A549 (cell line): ENCODE results near the gene ZNF652. TPM values are rescaled to one million over a fixed set of nuclear protein-coding genes. Genes with fewer than 3 reads are reported as not detected.

Experiments
- ATAC-seq, 2 experiments: fragments of 200-7000 bp in 1 of 2; fragments of >200 bp in 1 of 2; cut with Nextera tagmentation in 1 of 2; cut with Tn5 transposase in 1 of 2; 3 replicates each; pipeline versions ENCODE4 v1.8.0 to v1.9.1; 2018 to 2020; ENCODE audit warnings: mild to moderate bottlenecking in 1 of 2, moderate library complexity in 1 of 2
- CTCF ChIA-PET: fragments of 300-600 bp; sonication (Branson Sonifier 250); formaldehyde crosslinking; extraction: SDS; loops from one replicate; lab custom pipeline; 2021; ENCODE audit warnings: antibody characterized with exemption, inconsistent platforms; lab: Yijun Ruan, JAX
- POLR2A ChIA-PET: fragments of 350-600 bp; formaldehyde crosslinking; extraction: SDS; loops from one replicate; lab custom pipeline; 2021; ENCODE audit warnings: antibody characterized with exemption, inconsistent platforms; lab: Yijun Ruan, JAX
- DNase-seq, 2 experiments: peaks; one replicate each; pipeline versions ENCODE4 v3.0.0 to v3.0.0-alpha.2; 2011 to 2016; ENCODE audit warnings: low read depth in 1 of 2, low spot score in 1 of 2
- FAIRE-seq: peaks from 2 replicates; lab custom pipeline; 2011; peaks lifted over from hg19 to GRCh38; lab: Jason Lieb, UNC
- H3K27ac ChIP-seq, 2 experiments: fragments of >200 bp; sonication (Bioruptor Twin); formaldehyde crosslinking; 3 replicates each; pipeline ENCODE4 v1.5.1; 2016 to 2017
- H3K4me1 ChIP-seq: fragments of >200 bp; sonication (Bioruptor Twin); formaldehyde crosslinking; 3 replicates; pipeline ENCODE4 v1.6.1; 2016
- H3K4me2 ChIP-seq: fragments of >200 bp; sonication (Bioruptor Twin); formaldehyde crosslinking; 3 replicates; pipeline ENCODE4 v1.6.1; 2016
- H3K4me3 ChIP-seq: fragments of >200 bp; sonication (Bioruptor Twin); formaldehyde crosslinking; 3 replicates; pipeline ENCODE4 v1.5.1; 2016
- H3K9me3 ChIP-seq: fragments of >200 bp; sonication (Bioruptor Twin); formaldehyde crosslinking; 3 replicates; pipeline ENCODE4 v1.6.1; 2016
- EHF ChIP-seq: fragments of 250-450 bp; sonication (Bioruptor Pico); IDR thresholded peaks from 2 replicates; pipeline ENCODE4 v1.5.0; 2020; ENCODE audit warnings: mild to moderate bottlenecking
- ESRRA ChIP-seq: fragments of 150-350 bp; IDR thresholded peaks from 2 replicates; pipeline ENCODE4 v1.6.1; 2014; ENCODE audit warnings: mild to moderate bottlenecking, low read length, borderline replicate concordance
- FOXS1 ChIP-seq: fragments of 250-450 bp; sonication (Bioruptor Pico); IDR thresholded peaks from 2 replicates; pipeline ENCODE4 v1.5.0; 2020; ENCODE audit warnings: mild to moderate bottlenecking, moderate library complexity
- HEYL ChIP-seq: fragments of 250-450 bp; sonication (Bioruptor Pico); IDR thresholded peaks from 2 replicates; pipeline ENCODE4 v1.8.0; 2021; ENCODE audit warnings: mild to moderate bottlenecking, moderate library complexity
- HOXB13 ChIP-seq: fragments of 250-450 bp; sonication (Bioruptor Pico); IDR thresholded peaks from 2 replicates; pipeline ENCODE4 v1.5.0; 2020; ENCODE audit warnings: low read depth, mild to moderate bottlenecking, moderate library complexity
- JUN ChIP-seq, 2 experiments: fragments of >200 bp; sonication (Bioruptor Twin); formaldehyde crosslinking; IDR thresholded peaks; 2 replicates in 1 of 2; 3 replicates in 1 of 2; pipeline ENCODE4 v1.6.1; 2016 to 2017
- KDM1A ChIP-seq: fragments of 200-600 bp; sonication (generic); IDR thresholded peaks from 2 replicates; pipeline ENCODE4 v1.6.1; 2016; ENCODE audit warnings: low read depth, mild to moderate bottlenecking
- MAFK ChIP-seq: fragments of 450-650 bp; IDR thresholded peaks from 2 replicates; pipeline ENCODE4 v1.6.1; 2014; ENCODE audit not compliant: partially characterized antibody
- MAZ ChIP-seq: fragments of 150-350 bp; IDR thresholded peaks from 2 replicates; pipeline ENCODE4 v1.6.1; 2014; ENCODE audit warnings: antibody characterized with exemption, low read depth, low read length, borderline replicate concordance
- NFE2L2 ChIP-seq: fragments of 150-350 bp; conservative IDR thresholded peaks from 2 replicates; pipeline ENCODE4 v1.6.1; 2014; ENCODE audit warnings: low read length
- NPAS2 ChIP-seq: fragments of 250-450 bp; sonication (Bioruptor Pico); IDR thresholded peaks from 2 replicates; pipeline ENCODE4 v1.8.0; 2022; ENCODE audit warnings: mild to moderate bottlenecking, moderate library complexity, borderline replicate concordance
- POLR2AphosphoS2 ChIP-seq: conservative IDR thresholded peaks from 2 replicates; pipeline ENCODE4 v1.6.1; 2012; ENCODE audit warnings: low read length, improper control_type of control experiment, inconsistent platforms
- RAD21 ChIP-seq, 2 experiments: fragments of >200 bp in 1 of 2; sonication (Bioruptor Twin) in 1 of 2; formaldehyde crosslinking in 1 of 2; IDR thresholded peaks in 1 of 2; conservative IDR thresholded peaks in 1 of 2; 2 replicates in 1 of 2; 3 replicates in 1 of 2; pipeline ENCODE4 v1.6.1; 2012 to 2018; ENCODE audit warnings: inconsistent platforms in 1 of 2
- RCOR1 ChIP-seq: fragments of 150-350 bp; IDR thresholded peaks from 2 replicates; pipeline ENCODE4 v1.6.1; 2014; ENCODE audit warnings: antibody characterized with exemption, low read length, low read depth
- WGBS: methylation state at CpG from one replicate; pipeline ENCODE4 v1.1.6; 2017; ENCODE audit errors: missing lambda C conversion rate; 5-methylcytosine and 5-hydroxymethylcytosine counted together
- polyA plus RNA-seq, 4 experiments: library from polyadenylated mRNA; depleted of rRNA in 3 of 4; stranded (reverse); fragments of >200 nt; fragmentation: RNase III in 1 of 4; extraction: RNeasy Plus Mini Kit Qiagen cat#74134 plus additional on column Dnase treatment in 1 of 4; gene quantifications; 2 replicates in 3 of 4; 3 replicates in 1 of 4; pipeline ENCODE4 v1.2.3, GENCODE V29; 2011 to 2017
- TF ChIP-seq, protein P1 (sequence below): IDR thresholded peaks from 2 replicates; pipeline ENCODE4 v1.6.1; 2012; ENCODE audit warnings: low read depth, borderline replicate concordance
- TF ChIP-seq, protein P2 (sequence below): fragments of 150-350 bp; IDR thresholded peaks from 2 replicates; pipeline ENCODE4 v1.6.1; 2014; ENCODE audit warnings: low read depth, mild to moderate bottlenecking, low read length

Gene ZNF652
- polyA plus RNA-seq, 2 of the 4 experiments (the other 2 are of a cell fraction): 5.7 to 14.8 TPM

DNA sequence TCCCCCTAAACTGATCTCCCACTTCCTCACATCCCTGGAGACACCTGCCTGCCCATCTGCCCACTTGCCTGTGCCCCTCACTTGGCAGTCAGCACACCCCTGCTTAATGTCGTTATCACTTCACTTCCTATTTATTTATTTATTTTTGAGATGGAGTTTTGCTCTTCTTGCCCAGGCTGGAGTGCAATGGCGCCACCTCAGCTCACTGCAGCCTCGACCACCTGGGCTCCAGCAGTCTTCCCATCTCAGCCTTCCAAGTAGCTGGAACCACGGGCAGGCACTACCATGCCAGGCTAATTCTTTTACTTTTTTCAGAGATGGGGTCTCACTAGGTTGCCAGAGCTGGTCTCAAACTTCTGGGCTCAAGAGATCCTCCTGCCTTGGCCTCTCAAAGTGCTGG lies 108.0 kb downstream of the ZNF652 start:
- FAIRE-seq (no peak), ATAC-seq (peak in 1 of 2 experiments; percentile 46; a peak in 3 of 6 replicates), DNase-seq (no peak)
- Histone ChIP-seq H3K4me3 (no peak overlapping the region), H3K27ac (no peak overlapping the region), H3K9me3 (no peaks in the 10 kb centered on the region), H3K4me2 (no peak overlapping the region), H3K4me1 (peaks cover 19% of the 10 kb centered on the region)
- CTCF ChIA-PET: interaction anchor here (0.6 to 2.5 kb wide), 6 partner anchors 11 to 276 kb away, joined by 3 to 15 read pairs (median 4); no protein-coding TSS in a partner anchor
- POLR2A ChIA-PET: no interaction called here
- 58% methylated on average over 4 of the region's 4 CpGs for WGBS
- TF ChIP-seq RAD21 (conservative IDR thresholded peaks at IDR 0.05 in 1 of 2, IDR thresholded peaks at IDR 0.05 in 1 of 2) (peak in 1 of 2 experiments; percentile 44; a peak in 2 of 5 replicates), MAZ (no peak)
- TF ChIP-seq, protein P1, sequence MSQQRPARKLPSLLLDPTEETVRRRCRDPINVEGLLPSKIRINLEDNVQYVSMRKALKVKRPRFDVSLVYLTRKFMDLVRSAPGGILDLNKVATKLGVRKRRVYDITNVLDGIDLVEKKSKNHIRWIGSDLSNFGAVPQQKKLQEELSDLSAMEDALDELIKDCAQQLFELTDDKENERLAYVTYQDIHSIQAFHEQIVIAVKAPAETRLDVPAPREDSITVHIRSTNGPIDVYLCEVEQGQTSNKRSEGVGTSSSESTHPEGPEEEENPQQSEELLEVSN: no peak
- TF ChIP-seq, protein P2, sequence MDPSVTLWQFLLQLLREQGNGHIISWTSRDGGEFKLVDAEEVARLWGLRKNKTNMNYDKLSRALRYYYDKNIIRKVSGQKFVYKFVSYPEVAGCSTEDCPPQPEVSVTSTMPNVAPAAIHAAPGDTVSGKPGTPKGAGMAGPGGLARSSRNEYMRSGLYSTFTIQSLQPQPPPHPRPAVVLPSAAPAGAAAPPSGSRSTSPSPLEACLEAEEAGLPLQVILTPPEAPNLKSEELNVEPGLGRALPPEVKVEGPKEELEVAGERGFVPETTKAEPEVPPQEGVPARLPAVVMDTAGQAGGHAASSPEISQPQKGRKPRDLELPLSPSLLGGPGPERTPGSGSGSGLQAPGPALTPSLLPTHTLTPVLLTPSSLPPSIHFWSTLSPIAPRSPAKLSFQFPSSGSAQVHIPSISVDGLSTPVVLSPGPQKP: no peak

DNA sequence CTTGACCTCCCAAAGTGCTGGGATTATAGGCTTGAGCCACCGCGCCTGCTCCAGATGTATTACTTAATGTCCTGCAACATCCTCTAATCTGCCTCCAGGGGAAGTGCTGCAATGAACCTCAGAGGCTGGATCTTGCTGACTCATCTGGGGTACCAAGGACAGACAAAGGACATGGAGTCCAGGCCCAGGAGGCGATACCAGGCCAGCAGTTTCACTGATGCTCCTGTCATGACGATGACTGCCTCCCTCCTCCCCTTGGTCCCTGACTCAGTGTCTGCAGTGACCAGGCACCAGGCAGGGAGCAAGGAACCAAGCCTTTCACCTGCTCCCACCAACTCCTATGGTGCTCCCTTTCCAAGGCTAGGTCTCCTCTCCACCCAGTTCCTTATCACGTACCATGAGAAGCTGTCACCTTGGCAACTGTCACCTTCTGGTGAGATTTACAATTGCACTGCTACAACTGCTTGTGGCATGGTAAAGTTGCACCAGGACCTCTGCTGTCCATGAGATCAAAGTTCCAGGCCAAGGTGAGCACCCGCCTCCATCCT lies 109.8 kb downstream of the ZNF652 start:
- H3K4me1 ChIP-seq: peaks cover 20% of the 10 kb centered on the region
- CTCF ChIA-PET: interaction anchor here (1.3 to 2.2 kb wide), 4 partner anchors 8 to 24 kb away, joined by 3 to 5 read pairs (median 4); no protein-coding TSS in a partner anchor

DNA sequence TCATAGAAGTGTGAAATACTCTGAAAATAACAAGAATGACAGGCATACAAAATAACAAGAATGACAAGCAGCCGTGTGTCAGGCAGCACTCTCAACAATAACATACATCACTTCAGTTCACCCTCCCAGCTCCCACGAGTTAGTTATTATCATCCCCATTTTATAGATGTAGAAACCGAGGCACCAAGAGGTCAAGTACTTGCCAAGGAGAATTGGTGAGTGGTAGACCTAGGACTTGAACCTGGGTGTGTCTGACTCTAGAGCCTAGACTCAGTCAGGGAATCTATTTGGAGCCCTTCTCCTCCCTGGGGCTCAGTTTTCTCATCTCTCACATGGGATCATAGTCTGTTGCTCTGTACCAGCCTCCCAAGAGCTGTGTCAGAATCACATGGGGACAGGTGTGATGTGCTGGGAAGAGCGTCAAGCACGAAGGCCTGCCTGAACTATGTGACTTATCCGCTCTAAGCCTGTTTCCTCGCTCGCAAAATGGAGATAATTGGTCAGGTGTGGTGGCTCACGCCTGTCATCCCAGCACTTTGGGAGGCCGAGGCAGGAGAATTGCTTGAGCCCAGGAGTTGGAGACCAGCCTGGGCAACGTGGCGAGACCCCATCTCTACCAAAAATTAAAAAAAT lies 112.0 kb downstream of the ZNF652 start:
- Histone ChIP-seq H3K4me1 (peaks cover 20% of the 10 kb centered on the region), H3K4me2 (no peak overlapping the region), H3K27ac (no peak overlapping the region), H3K9me3 (no peaks in the 10 kb centered on the region), H3K4me3 (no peak overlapping the region)
- DNase-seq: no peak
- ChIA-PET POLR2A (no interaction called here), CTCF (interaction anchor here (1.2 to 2.5 kb wide), 4 partner anchors 10 to 41 kb away, joined by 3 to 10 read pairs (median 6); no protein-coding TSS in a partner anchor)
- 90% methylated on average over 12 of the region's 12 CpGs for WGBS
- no peak for FAIRE-seq
- ATAC-seq: no peak
- TF ChIP-seq HOXB13 (CRISPR knock-in tag) (no peak), KDM1A (peak; percentile 57; the same call in 1 of the 2 replicates), RCOR1 (0 out of 2 replicates have a peak, but pooled peaks have one; percentile 47)

More for the DNA sequence above, 109.8 kb downstream of the ZNF652 start:
- WGBS: 90% methylated on average over 6 of the region's 6 CpGs
- H3K27ac ChIP-seq: peak overlapping the region; percentile 23 to 34; a peak in 2 of 6 replicates
- no peak for FAIRE-seq
- TF ChIP-seq NFE2L2: 0 out of 2 replicates have a peak, but pooled peaks have one; percentile 11
- peak; percentile 74 for TF ChIP-seq MAFK
- no peak for TF ChIP-seq FOXS1 (CRISPR knock-in tag)
- TF ChIP-seq, all 56 proteins: peak for 2
- POLR2A ChIA-PET: no interaction called here
- peak in 1 of 2 experiments; percentile 59 for DNase-seq
- ATAC-seq: peak; percentile 40 to 57
- no peaks in the 10 kb centered on the region for H3K9me3 ChIP-seq
- H3K4me3 ChIP-seq: no peak overlapping the region
- no peak overlapping the region; the same call in 2 of the 3 replicates for H3K4me2 ChIP-seq

GRCh38 chr17:49249292-49249794 lies 112.7 kb downstream of the ZNF652 start:
- H3K27ac ChIP-seq: peak overlapping the region; percentile 14 to 26; a peak in 2 of 6 replicates
- no peak for FAIRE-seq
- ATAC-seq: peak; percentile 20 to 47; a peak in 5 of 6 replicates
- TF ChIP-seq ESRRA (no peak), NPAS2 (CRISPR knock-in tag) (no peak), HEYL (CRISPR knock-in tag) (no peak), FOXS1 (CRISPR knock-in tag) (no peak), POLR2AphosphoS2 (no peak), EHF (CRISPR knock-in tag) (no peak), MAZ (no peak), JUN (IDR thresholded peaks at IDR 0.05) (no peak)
- TF ChIP-seq, all 56 proteins: peak for 0
- peaks cover 20% of the 10 kb centered on the region for H3K4me1 ChIP-seq
- 34% methylated on average over 10 of the region's 10 CpGs for WGBS
- H3K9me3 ChIP-seq: no peaks in the 10 kb centered on the region
- POLR2A ChIA-PET: interaction anchor here (1.4 kb wide), 1 partner anchor 11 kb away, joined by 4 read pairs; no protein-coding TSS in a partner anchor
- CTCF ChIA-PET: interaction anchor here (1.1 to 2.5 kb wide), 6 partner anchors 9 to 47 kb away, joined by 3 to 11 read pairs (median 6); no protein-coding TSS in a partner anchor
- peak overlapping the region; percentile 27; the same call in 1 of the 3 replicates for H3K4me2 ChIP-seq
- no peak overlapping the region for H3K4me3 ChIP-seq
- DNase-seq: no peak
